ENCODE data around the gene RBM6. TPM values are rescaled to one million over a fixed set of nuclear protein-coding genes. Genes with fewer than 3 reads are reported as not detected.
"Not testable (repeated sequence)": the region's sequence is repeated elsewhere in the genome, so short reads cannot be mapped to it uniquely, and the experiment has no call there.

Gene RBM6
- total RNA-seq, 4 donors from 2014 or later: 73.5 to 222 (median 89.5) TPM

GRCh38 chr3:49911124-49911420 is 28.9 kb upstream of the RBM6 start:
- Histone ChIP-seq H3K4me3 (no peak overlapping the region), H3K36me3 (peaks cover 45% of the 10 kb centered on the region), H3K9me3 (no peaks in the 10 kb centered on the region), H3K4me1 (peaks cover 22% of the 10 kb centered on the region), H3K27me3 (no peaks in the 10 kb centered on the region), H3K27ac (no peak overlapping the region)
- 100% methylated on average over 2 of the region's 2 CpGs for WGBS
- no peak for DNase-seq (ENCODE audit: low spot score in 2 of 2)
- TF ChIP-seq POLR2A (IDR thresholded peaks at IDR 0.05) (no peak), POLR2AphosphoS5 (IDR thresholded peaks at IDR 0.05) (no peak), EP300 (IDR thresholded peaks at IDR 0.05) (no peak), CTCF (IDR thresholded peaks at IDR 0.05) (no peak)

GRCh38 chr3:49911611-49912010 is 28.3 kb upstream of the RBM6 start:
- Histone ChIP-seq H3K27ac (no peak overlapping the region), H3K36me3 (peaks cover 45% of the 10 kb centered on the region), H3K4me1 (peaks cover 16% of the 10 kb centered on the region), H3K4me3 (no peak overlapping the region), H3K9me3 (no peaks in the 10 kb centered on the region), H3K27me3 (no peaks in the 10 kb centered on the region)
- TF ChIP-seq POLR2AphosphoS5 (IDR thresholded peaks at IDR 0.05) (no peak), CTCF (IDR thresholded peaks at IDR 0.05) (no peak), EP300 (IDR thresholded peaks at IDR 0.05) (no peak), POLR2A (IDR thresholded peaks at IDR 0.05) (no peak)
- no peak for DNase-seq (ENCODE audit: low spot score in 2 of 2)
- 85% methylated on average over 12 of the region's 15 CpGs for WGBS

- Histone ChIP-seq H3K36me3 (peaks cover 45% of the 10 kb centered on the region), H3K4me3 (no peak overlapping the region), H3K27ac (no peak overlapping the region), H3K4me1 (peaks cover 12% of the 10 kb centered on the region), H3K27me3 (no peaks in the 10 kb centered on the region), H3K9me3 (no peaks in the 10 kb centered on the region)
- 84% methylated on average over 4 of the region's 4 CpGs for WGBS
- no peak for DNase-seq (ENCODE audit: low spot score in 2 of 2)
- TF ChIP-seq POLR2AphosphoS5 (IDR thresholded peaks at IDR 0.05) (no peak), CTCF (IDR thresholded peaks at IDR 0.05) (no peak), EP300 (IDR thresholded peaks at IDR 0.05) (no peak), POLR2A (IDR thresholded peaks at IDR 0.05) (no peak)
Observed at GRCh38 chr3:49912881-49913281, 27.1 kb upstream of the RBM6 start.

GRCh38 chr3:49914906-49915305 is 25.0 kb upstream of the RBM6 start:
- Histone ChIP-seq H3K27ac (no peak overlapping the region), H3K36me3 (peaks cover 31% of the 10 kb centered on the region), H3K9me3 (no peaks in the 10 kb centered on the region), H3K4me1 (peaks cover 12% of the 10 kb centered on the region), H3K4me3 (no peak overlapping the region), H3K27me3 (no peaks in the 10 kb centered on the region)
- TF ChIP-seq POLR2A (IDR thresholded peaks at IDR 0.05) (no peak), CTCF (IDR thresholded peaks at IDR 0.05) (no peak), EP300 (IDR thresholded peaks at IDR 0.05) (no peak)
- WGBS: 42% methylated on average over 2 of the region's 2 CpGs
- no peak for DNase-seq (ENCODE audit: low spot score in 2 of 2)

GRCh38 chr3:49916686-49917085 is 23.3 kb upstream of the RBM6 start:
- Histone ChIP-seq H3K4me3 (no peak overlapping the region), H3K27ac (no peak overlapping the region), H3K4me1 (peaks cover 12% of the 10 kb centered on the region), H3K36me3 (peaks cover 16% of the 10 kb centered on the region), H3K9me3 (no peaks in the 10 kb centered on the region), H3K27me3 (no peaks in the 10 kb centered on the region)
- WGBS: 88% methylated on average over 5 of the region's 5 CpGs
- TF ChIP-seq POLR2AphosphoS5 (IDR thresholded peaks at IDR 0.05): no peak
- no peak for TF ChIP-seq CTCF (IDR thresholded peaks at IDR 0.05)
- TF ChIP-seq POLR2A (IDR thresholded peaks at IDR 0.05): no peak
- TF ChIP-seq EP300 (IDR thresholded peaks at IDR 0.05): no peak
- DNase-seq (ENCODE audit: low spot score in 2 of 2): no peak

GRCh38 chr3:49917806-49918590 is 22.0 kb upstream of the RBM6 start:
- H3K36me3 ChIP-seq; DNase-seq (ENCODE audit: low spot score in 2 of 2); H3K27ac ChIP-seq; H3K27me3 ChIP-seq; H3K4me3 ChIP-seq; H3K9me3 ChIP-seq: not testable (repeated sequence)
- H3K4me1 ChIP-seq: peaks cover 12% of the 10 kb centered on the region
- 93% methylated on average over 19 of the region's 19 CpGs for WGBS
